Neutrophil (primary cell): Measurements from ENCODE around the gene SAMD8.
A peak's percentile ranks its signal among the peaks of the same experiment; 100 is the strongest.
"Not testable (repeated sequence)": the region's sequence is repeated elsewhere in the genome, so short reads cannot be mapped to it uniquely, and the experiment has no call there.

Source experiments
- H3K27ac ChIP-seq: fragments of 200-600 bp; sonication (generic); 2 replicates; pipeline ENCODE4 v1.5.1; 2016; ENCODE audit warnings: mild to moderate bottlenecking, moderate library complexity
- H3K27me3 ChIP-seq: fragments of 200-600 bp; sonication (generic); 2 replicates; pipeline ENCODE4 v1.6.0; 2016; ENCODE audit warnings: mild to moderate bottlenecking
- H3K36me3 ChIP-seq: fragments of 200-600 bp; sonication (generic); 2 replicates; pipeline ENCODE4 v1.5.1; 2017
- H3K4me1 ChIP-seq, 2 experiments: fragments of 200-600 bp in 1 of 2; sonication (generic) in 1 of 2; 1 replicate in 1 of 2; 2 replicates in 1 of 2; pipeline versions ENCODE4 v1.5.1 to v1.6.1; 2013 to 2016; ENCODE audit warnings: low read depth in 1 of 2, low read length in 1 of 2, mild to moderate bottlenecking in 1 of 2, moderate library complexity in 1 of 2; ENCODE audit not compliant: control insufficient read depth in 1 of 2, insufficient read depth in 1 of 2
- H3K4me3 ChIP-seq, 2 experiments: fragments of 200-600 bp in 1 of 2; sonication (generic) in 1 of 2; 1 replicate in 1 of 2; 2 replicates in 1 of 2; pipeline ENCODE4 v1.5.1; 2013 to 2016; ENCODE audit warnings: low read depth in 1 of 2, low read length in 1 of 2, mild to moderate bottlenecking in 1 of 2, moderate library complexity in 1 of 2
- H3K9me3 ChIP-seq: fragments of 200-600 bp; sonication (generic); 2 replicates; pipeline ENCODE4 v1.5.1; 2016
- CTCF ChIP-seq: fragments of 200-600 bp; sonication (generic); IDR thresholded peaks from 2 replicates; pipeline ENCODE4 v1.5.1; 2016; ENCODE audit warnings: antibody characterized with exemption

SAMD8 gene

GRCh38 chr10:75123088-75123682 is 11.7 kb downstream of the SAMD8 start:
- Histone ChIP-seq H3K27ac (no peak overlapping the region), H3K27me3 (no peaks in the 10 kb centered on the region), H3K4me3 (no peak overlapping the region), H3K4me1 (peaks cover 9 to 10% of the 10 kb centered on the region in 2 experiments), H3K9me3 (no peaks in the 10 kb centered on the region), H3K36me3 (peaks cover 23% of the 10 kb centered on the region)
- TF ChIP-seq CTCF = no peak

GRCh38 chr10:75126277-75126676 is 14.8 kb downstream of the SAMD8 start:
- H3K4me3 ChIP-seq = no peak overlapping the region
- no peak for TF ChIP-seq CTCF
- no peak overlapping the region for H3K27ac ChIP-seq
- peaks cover 9 to 16% of the 10 kb centered on the region in 2 experiments for H3K4me1 ChIP-seq
- H3K27me3 ChIP-seq = no peaks in the 10 kb centered on the region
- no peaks in the 10 kb centered on the region for H3K9me3 ChIP-seq
- H3K36me3 ChIP-seq = peaks cover 24% of the 10 kb centered on the region

DNA sequence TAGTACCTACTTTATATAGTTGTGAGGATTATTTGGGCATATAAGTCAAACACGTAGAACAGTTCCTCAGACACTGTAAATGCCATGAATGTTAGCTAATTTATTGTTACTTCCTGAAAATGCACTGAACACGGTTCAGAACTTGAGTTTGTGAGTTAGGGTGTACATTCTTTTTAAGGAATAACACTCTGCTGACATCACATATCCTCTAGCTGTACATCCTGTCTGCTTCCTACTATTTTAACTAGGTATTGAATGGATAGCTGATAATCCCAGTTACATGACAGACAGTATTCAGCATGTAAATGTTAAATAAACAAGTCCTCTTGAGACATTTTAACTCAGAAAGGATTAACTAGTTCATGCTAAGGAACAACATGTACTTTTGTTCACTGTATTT is 16.0 kb downstream of the SAMD8 start:
- Histone ChIP-seq H3K27ac (peak overlapping the region; percentile 63), H3K36me3 (peaks cover 24% of the 10 kb centered on the region), H3K4me3 (no peak overlapping the region), H3K9me3 (no peaks in the 10 kb centered on the region), H3K4me1 (peaks cover 9 to 16% of the 10 kb centered on the region in 2 experiments), H3K27me3 (no peaks in the 10 kb centered on the region)
- TF ChIP-seq CTCF = no peak

- H3K27me3 ChIP-seq, H3K4me3 ChIP-seq, H3K9me3 ChIP-seq, H3K27ac ChIP-seq: not testable (repeated sequence)
- H3K36me3 ChIP-seq = peaks cover 19% of the 10 kb centered on the region
- H3K4me1 ChIP-seq = peaks cover 9 to 16% of the 10 kb centered on the region in 2 experiments
Observed at GRCh38 chr10:75128985-75129384, 17.5 kb downstream of the SAMD8 start.

DNA sequence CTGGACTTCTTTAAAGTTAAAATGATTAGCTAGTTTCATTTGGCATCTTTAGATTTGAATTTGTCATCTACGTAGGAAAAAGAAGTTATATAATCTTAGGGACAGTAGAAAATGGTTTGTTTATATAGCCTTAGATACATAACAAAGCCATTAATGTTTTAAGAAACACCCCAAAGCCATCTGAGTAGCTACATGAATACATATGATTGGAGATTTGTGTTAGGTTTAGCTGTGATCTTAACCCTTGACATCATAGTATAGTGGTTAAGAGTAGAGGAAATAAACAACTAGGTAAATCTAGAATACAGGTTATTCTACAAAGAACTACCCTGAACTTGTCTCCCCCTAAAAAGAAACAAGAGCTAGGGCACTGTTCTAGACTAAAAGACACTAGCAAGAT is 18.1 kb downstream of the SAMD8 start:
- TF ChIP-seq CTCF = no peak
- Histone ChIP-seq H3K4me1 (peaks cover 9 to 16% of the 10 kb centered on the region in 2 experiments), H3K4me3 (no peak overlapping the region), H3K27me3 (no peaks in the 10 kb centered on the region), H3K27ac (no peak overlapping the region), H3K36me3 (peaks cover 14% of the 10 kb centered on the region), H3K9me3 (no peaks in the 10 kb centered on the region)

DNA sequence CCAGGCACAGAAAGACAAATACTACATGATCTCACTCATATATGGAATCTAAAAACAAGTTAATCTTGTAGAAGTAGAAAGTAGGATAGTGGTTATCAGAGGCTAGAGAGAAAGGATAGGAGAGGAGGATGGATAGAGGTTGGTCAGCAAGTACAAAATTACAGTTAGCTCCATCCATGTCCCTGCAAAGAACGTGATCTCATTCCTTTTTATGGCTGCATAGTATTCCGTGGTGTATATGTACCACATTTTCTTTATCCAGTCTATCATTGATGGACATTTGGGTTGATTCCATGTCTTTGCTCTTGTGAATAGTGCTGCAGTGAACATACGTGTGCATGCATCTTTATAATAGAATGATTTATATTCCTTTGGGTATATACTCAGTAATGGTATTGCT is 22.2 kb downstream of the SAMD8 start:
- H3K4me1 ChIP-seq, H3K36me3 ChIP-seq, H3K9me3 ChIP-seq, H3K27me3 ChIP-seq, H3K27ac ChIP-seq, H3K4me3 ChIP-seq: not testable (repeated sequence)

GRCh38 chr10:75136346-75136745 is 24.9 kb downstream of the SAMD8 start:
- Histone ChIP-seq H3K27me3 (no peaks in the 10 kb centered on the region), H3K27ac (no peak overlapping the region), H3K36me3 (no peaks in the 10 kb centered on the region), H3K4me1 (no peaks in the 10 kb centered on the region), H3K4me3 (no peak overlapping the region), H3K9me3 (no peaks in the 10 kb centered on the region)
- no peak for TF ChIP-seq CTCF
